HG02759 (cell line): Measurements from ENCODE around the gene CAV3.

Experiments
- ATAC-seq: cut with Tn5 transposase; IDR thresholded peaks from one replicate; pipeline ENCODE4 v1.9.1; 2021; ENCODE audit warnings: mild to moderate bottlenecking, moderate library complexity; ENCODE audit not compliant: unreplicated experiment

The CAV3 gene

GRCh38 chr3:8734137-8734878 is 706 bp downstream of the CAV3 start:
- ATAC-seq = no peak

- ATAC-seq = no peak
Measured at GRCh38 chr3:8734908-8735307, 1.3 kb downstream of the CAV3 start.

- no peak for ATAC-seq
Measured at GRCh38 chr3:8736436-8736835, 2.8 kb downstream of the CAV3 start.

GRCh38 chr3:8737301-8737700 is 3.7 kb downstream of the CAV3 start:
- ATAC-seq = no peak

GRCh38 chr3:8737823-8738222 is 4.2 kb downstream of the CAV3 start:
- ATAC-seq = no peak

- ATAC-seq = no peak
Measured at GRCh38 chr3:8738639-8739038, 5.0 kb downstream of the CAV3 start.

- ATAC-seq = no peak
Measured at GRCh38 chr3:8739757-8740504, 6.3 kb downstream of the CAV3 start.

DNA sequence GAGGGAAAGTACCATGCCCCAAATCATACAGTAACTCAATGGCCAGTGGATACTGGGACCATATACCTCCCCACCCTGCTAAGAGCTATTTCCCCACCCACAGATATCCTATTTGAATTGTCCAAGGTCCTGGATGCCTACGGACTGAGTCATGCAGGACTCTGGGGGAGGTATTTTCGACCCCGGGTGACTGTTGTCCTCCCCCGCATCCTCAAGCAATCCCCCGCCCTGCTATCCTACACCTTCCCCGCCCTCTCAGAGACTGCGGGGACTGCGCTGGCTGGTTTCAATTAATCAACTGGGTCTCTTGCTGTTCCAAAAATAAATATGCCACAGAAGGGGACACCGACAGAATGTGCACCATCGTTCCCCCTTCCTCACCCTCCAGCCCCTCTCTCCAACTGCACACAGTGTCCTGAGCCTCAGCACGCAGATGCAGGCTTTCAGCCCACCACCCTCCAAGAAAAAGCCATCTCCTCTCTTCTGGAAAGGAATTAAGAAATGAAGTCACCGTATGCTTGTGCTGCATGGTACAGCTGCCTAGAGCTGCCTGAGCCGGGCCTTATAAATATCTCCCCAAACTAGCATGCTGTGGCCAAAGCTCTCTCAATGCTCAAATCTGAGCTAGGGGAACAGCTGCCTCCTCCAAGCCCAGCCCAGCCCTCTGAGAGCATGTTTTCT is 8.1 kb downstream of the CAV3 start:
- ATAC-seq = no peak

GRCh38 chr3:8743021-8743601 is 9.5 kb downstream of the CAV3 start:
- ATAC-seq = no peak

GRCh38 chr3:8743911-8744310 is 10.3 kb downstream of the CAV3 start:
- no peak for ATAC-seq

GRCh38 chr3:8745619-8746370 is 12.2 kb downstream of the CAV3 start:
- ATAC-seq = no peak

GRCh38 chr3:8746780-8747345 is 13.3 kb downstream of the CAV3 start:
- no peak for ATAC-seq

DNA sequence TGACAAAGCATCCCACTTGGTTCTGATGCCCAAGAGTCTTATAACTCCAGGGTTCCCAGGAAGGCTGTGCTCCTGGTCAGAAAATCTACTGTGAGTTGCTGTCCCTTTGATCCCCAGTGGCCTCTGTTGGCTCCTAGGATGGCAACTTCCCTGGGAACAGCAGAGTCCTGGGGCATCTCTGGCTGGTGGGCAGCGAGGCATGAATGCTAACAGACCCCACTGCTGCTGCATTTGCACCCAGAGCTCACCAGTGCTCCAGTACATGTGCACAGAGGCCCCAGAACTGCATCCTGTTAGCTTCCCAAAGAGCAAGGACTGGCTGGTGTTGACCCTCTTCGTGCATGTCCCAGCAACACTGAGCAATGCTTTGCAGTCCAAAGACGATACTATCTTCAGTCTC is 15.7 kb downstream of the CAV3 start:
- ATAC-seq = no peak

DNA sequence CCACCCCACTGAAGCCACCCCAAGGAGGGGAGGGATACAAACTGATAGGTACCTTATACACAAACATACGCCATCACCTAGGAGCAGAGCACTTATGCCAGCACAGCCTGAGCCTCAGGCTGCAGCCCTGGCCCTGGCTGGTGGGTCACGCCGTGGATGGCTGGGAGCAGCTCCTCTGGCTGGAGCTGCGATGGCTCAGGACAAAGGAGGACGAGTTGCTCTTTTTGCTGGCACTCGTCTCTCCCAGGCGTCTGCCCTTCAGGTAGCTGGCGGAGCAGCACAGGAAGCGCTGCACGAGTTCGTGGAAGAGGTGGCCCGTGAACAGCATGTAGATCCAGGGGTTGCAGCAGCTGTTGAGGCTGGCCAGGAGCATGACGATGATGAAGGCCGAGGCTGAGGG is 19.2 kb downstream of the CAV3 start:
- ATAC-seq = no peak

DNA sequence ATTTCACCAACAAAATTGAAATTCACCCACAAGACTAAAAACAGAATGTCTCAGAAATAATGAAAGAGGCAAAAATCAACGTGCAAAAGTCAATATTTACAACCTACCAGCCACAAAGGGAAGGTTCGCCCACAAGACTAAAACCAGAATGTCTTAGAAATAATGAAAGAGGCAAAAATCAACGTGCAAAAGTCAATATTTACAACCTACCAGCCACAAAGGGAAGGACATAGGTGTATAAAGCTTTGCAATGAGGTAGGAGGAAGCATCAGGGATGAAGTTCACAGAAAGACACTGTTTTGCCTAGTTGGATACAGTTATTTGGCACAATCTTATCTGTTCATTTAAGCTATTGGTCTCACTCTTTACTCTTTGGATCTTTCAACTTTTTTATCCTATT is 21.5 kb downstream of the CAV3 start:
- ATAC-seq = no peak

- no peak for ATAC-seq
Measured at GRCh38 chr3:8755564-8756237, 22.1 kb downstream of the CAV3 start.

DNA sequence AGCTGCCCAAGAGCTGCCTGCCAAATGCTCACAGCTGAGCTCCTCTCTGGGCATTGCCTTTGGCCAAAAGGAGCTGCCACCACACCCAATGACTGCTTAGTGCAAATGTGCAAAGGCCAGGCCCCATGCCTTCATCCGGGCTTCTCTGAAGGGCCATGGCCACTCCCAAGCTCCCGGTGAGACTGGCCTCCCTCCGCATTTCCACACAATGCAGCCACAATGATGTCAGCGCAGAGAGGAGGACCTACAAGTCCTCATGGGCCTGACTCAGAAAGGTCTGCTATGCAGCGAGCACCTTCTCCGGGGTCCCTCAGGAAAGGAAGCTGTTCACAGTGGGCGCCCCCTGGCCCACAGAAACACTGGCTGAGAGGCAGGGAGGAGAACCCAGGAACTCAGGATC is 23.1 kb downstream of the CAV3 start:
- no peak for ATAC-seq

DNA sequence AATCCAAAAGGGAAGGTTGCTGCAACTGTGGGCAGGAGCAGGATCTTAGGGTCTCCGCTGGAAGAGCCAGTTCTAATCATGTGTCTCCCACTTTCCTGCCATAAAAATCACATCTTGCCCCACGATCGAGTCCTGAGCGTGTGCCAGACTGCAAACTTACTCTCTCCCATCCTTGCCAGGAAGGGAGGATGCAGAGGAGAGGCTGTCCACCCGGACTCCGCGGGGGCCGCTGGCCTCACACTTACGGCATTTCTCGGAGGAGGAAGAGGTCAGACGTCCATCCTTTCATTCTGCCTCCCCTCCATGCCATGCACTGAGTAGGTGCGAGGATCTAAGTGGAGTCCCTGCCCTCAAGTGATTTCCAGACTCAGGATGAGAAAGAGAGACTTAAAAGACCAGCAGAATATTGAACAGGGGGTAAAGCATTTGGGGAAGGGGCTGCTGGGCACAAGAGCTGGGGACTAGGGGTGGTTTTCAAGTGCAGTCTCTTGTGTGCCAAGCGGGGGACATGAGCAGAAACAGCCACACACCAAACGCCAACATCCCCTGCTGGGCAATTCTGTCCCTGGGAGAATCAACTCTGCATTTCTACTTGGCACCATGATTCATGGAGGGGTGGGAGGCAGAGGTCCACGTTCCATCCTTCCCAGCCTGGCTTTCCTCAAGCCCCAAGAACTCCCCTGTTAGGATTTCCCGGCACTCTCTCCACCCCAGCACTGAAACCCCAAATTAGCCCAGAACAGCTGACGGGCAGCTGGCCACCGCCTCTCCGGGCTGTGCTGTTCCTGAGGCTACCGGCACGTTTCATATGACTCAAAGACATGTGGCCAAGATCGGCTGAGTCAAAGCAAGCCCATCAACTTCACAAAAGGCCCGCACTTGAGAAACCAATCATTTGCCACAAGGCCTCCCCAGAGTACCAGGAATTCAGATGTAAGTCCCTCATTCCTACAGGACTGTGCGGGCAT is 24.2 kb downstream of the CAV3 start:
- no peak for ATAC-seq
